SHP77 (cell line): ENCODE results near the gene C9orf57.
"Not testable (repeated sequence)": the region's sequence is repeated elsewhere in the genome, so short reads cannot be mapped to it uniquely, and the experiment has no call there.

ENCODE experiments used
- DNase-seq, 2 experiments: peaks; one replicate each; lab custom pipeline; 2025; lab: John Stamatoyannopoulos, UW

C9orf57 gene

DNA sequence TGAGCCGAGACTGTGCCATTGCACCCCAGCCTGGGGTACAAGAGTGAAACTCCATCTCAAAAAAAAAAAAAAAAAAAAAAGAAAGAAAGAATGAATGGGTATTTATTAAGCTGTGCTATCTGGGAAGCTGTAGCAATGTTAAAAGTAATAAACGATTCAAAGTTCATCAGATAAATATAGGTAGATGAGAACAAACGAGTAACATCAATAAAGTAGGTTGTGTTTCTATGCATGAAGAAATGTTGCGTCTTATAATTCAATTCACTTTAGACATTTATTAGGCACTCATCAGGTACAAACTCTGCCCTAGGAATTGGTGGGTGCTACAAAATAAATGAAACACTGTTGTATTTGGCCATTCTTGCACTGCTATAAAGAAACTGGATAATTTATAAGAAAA is 36.8 kb downstream of the C9orf57 start:
- DNase-seq: no peak

- no peak for DNase-seq
Measured at GRCh38 chr9:72022841-72023240, 37.6 kb downstream of the C9orf57 start.

GRCh38 chr9:72013292-72013760 is 47.1 kb downstream of the C9orf57 start:
- no peak for DNase-seq

GRCh38 chr9:72012646-72013045 is 47.8 kb downstream of the C9orf57 start:
- DNase-seq: no peak

- DNase-seq: not testable (repeated sequence)
Measured at GRCh38 chr9:72007726-72008125, 52.7 kb downstream of the C9orf57 start.

DNA sequence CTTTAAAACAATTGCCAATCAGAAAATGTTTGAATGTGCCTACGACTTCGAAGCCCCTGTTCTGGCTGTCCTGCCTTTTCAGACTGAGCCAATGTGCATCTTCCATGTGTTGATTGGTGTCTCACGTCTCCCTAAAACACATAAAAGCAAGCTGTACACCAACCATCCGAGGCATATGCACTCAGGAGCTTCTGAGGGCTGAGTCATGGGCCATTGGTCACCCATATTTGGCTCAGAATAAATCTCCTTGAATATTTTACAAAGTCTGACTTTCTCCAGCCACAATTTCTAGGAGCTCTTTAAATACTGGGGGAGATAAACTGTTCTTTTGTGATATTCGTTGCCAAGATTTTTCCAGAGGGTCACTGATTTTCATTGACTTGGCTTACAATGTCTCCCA is 53.9 kb downstream of the C9orf57 start:
- DNase-seq: no peak

DNA sequence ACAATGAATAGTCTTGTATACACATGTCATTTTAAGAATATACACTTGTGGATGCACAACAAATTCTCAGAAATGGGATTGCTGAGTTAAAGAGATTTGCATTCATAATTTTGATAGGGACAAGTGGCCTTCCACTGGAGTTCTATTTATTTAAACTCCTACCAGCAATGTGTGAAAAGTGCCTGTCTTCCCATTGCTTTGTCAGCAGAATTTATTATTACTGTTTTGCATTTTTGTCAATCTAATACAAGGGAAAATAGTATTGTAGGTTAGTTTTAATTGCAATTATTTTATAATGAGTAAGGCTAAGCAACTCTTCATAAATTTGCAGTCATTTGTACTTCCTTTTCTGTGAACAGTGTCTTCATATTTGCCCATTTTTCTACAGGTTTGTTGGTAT is 55.0 kb downstream of the C9orf57 start:
- no peak for DNase-seq
